Parathyroid adenoma (tissue), 2 donors: ENCODE data around the gene GREM1.

Source experiments
- H2AFZ ChIP-seq: fragments of 300-600 bp; sonication (generic); one replicate; pipeline ENCODE4 v1.7.0; 2017; ENCODE audit warnings: antibody characterized with exemption, mild to moderate bottlenecking
- H3K27ac ChIP-seq: fragments of 300-600 bp; sonication (generic); one replicate; pipeline ENCODE4 v1.7.0; 2017
- H3K27me3 ChIP-seq: fragments of 300-600 bp; sonication (generic); one replicate; pipeline ENCODE4 v1.7.0; 2017; ENCODE audit warnings: low read length; ENCODE audit not compliant: control insufficient read depth, insufficient read depth
- H3K36me3 ChIP-seq: fragments of 300-600 bp; sonication (generic); one replicate; pipeline ENCODE4 v1.7.0; 2017; ENCODE audit warnings: low read length; ENCODE audit not compliant: control insufficient read depth, insufficient read depth
- H3K4me1 ChIP-seq: fragments of 300-600 bp; sonication (generic); one replicate; pipeline ENCODE4 v1.7.0; 2017; ENCODE audit warnings: control low read depth
- H3K4me2 ChIP-seq: fragments of 300-600 bp; sonication (generic); one replicate; pipeline ENCODE4 v1.7.0; 2017; ENCODE audit warnings: low read length
- H3K4me3 ChIP-seq: fragments of 300-600 bp; sonication (generic); one replicate; pipeline ENCODE4 v1.7.0; 2017; ENCODE audit warnings: low read depth, low read length
- H3K79me2 ChIP-seq: fragments of 300-600 bp; sonication (generic); one replicate; pipeline ENCODE4 v1.7.0; 2017; ENCODE audit warnings: control low read depth
- H3K9ac ChIP-seq: fragments of 300-600 bp; sonication (generic); one replicate; pipeline ENCODE4 v1.7.0; 2017; ENCODE audit warnings: mild to moderate bottlenecking
- H3K9me3 ChIP-seq: fragments of 300-600 bp; sonication (generic); one replicate; pipeline ENCODE4 v1.7.0; 2017; ENCODE audit warnings: low read length; ENCODE audit not compliant: control insufficient read depth
- TF ChIP-seq, protein P1 (sequence below): fragments of 300-600 bp; sonication (generic); IDR thresholded peaks from one replicate; pipeline ENCODE4 v1.7.0; 2017; ENCODE audit warnings: antibody characterized with exemption, mild to moderate bottlenecking
- donor health status: primary hyperparathyroidism.

The GREM1 gene

DNA sequence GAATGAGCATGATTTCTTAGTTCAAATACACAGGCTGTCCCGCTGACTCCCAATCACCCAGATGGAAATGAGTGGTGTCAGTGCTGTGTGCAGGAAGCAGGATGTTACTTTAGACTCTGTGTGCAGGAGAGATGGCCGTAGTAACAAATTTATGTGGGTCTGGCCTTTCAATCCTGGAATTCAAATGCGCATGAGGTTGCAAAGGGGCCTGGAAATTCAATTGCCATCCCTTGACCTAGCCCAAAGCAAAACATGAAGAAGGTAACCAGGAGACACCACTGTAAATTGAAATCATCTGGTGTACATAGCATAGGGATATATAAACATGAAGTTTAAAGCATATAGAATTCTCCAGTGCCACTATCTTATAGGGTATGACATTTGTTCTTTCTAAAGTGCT is 33.2 kb downstream of the GREM1 start:
- H3K4me1 ChIP-seq: no peaks in the 10 kb centered on the region
- TF ChIP-seq, protein P1, sequence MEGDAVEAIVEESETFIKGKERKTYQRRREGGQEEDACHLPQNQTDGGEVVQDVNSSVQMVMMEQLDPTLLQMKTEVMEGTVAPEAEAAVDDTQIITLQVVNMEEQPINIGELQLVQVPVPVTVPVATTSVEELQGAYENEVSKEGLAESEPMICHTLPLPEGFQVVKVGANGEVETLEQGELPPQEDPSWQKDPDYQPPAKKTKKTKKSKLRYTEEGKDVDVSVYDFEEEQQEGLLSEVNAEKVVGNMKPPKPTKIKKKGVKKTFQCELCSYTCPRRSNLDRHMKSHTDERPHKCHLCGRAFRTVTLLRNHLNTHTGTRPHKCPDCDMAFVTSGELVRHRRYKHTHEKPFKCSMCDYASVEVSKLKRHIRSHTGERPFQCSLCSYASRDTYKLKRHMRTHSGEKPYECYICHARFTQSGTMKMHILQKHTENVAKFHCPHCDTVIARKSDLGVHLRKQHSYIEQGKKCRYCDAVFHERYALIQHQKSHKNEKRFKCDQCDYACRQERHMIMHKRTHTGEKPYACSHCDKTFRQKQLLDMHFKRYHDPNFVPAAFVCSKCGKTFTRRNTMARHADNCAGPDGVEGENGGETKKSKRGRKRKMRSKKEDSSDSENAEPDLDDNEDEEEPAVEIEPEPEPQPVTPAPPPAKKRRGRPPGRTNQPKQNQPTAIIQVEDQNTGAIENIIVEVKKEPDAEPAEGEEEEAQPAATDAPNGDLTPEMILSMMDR: no peak

DNA sequence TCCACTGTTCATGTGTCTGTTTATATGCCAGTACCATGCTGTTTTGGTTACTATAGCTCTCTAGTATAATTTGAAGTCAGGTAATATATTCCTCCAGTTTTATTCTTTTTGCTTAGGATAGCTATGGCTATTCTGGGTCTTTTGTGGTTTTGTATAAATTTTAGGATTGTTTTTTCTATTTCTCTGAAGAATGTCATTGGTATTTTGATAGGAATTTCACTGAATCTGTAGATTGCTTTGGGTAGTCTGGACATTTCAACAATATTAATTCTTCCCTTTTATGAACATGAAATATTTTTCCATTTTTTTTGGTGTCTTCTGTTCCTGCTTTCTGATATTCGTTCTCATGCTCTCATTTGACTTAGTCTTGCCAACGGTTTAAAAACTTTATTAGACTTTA is 39.6 kb downstream of the GREM1 start:
- Histone ChIP-seq H3K36me3 (no peaks in the 10 kb centered on the region), H3K4me2 (no peak overlapping the region), H2AFZ (no peak overlapping the region), H3K9ac (no peak overlapping the region), H3K27me3 (no peaks in the 10 kb centered on the region), H3K4me3 (no peak overlapping the region), H3K4me1 (no peaks in the 10 kb centered on the region), H3K9me3 (no peaks in the 10 kb centered on the region), H3K79me2 (no peaks in the 10 kb centered on the region), H3K27ac (no peak overlapping the region)
- TF ChIP-seq, protein P1: no peak

More for the DNA sequence above, 33.2 kb downstream of the GREM1 start:
- Histone ChIP-seq H3K27ac (no peak overlapping the region), H3K4me3 (no peak overlapping the region), H3K9ac (no peak overlapping the region), H3K79me2 (no peaks in the 10 kb centered on the region), H3K9me3 (no peaks in the 10 kb centered on the region), H3K4me2 (no peak overlapping the region), H2AFZ (no peak overlapping the region), H3K27me3 (no peaks in the 10 kb centered on the region), H3K36me3 (no peaks in the 10 kb centered on the region)

DNA sequence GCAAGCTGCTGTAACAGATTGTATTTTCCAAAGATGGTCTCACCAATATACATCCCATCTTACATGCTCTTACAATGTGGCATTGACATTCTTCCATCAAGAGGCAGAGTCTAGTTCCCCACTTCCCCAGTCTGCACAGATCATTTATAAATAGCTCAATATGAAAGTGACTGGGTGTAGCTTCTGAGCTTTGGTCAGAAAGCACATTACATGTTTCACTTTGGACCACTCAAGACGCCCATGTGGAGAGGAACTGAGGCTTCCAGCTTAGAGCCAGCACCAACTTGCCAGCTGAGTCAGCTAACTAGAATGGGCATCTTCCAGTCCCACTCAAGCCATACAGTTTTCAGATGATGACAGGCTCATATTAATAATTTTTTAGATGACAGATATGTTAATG is 45.5 kb downstream of the GREM1 start:
- H3K4me3 ChIP-seq: no peak overlapping the region

DNA sequence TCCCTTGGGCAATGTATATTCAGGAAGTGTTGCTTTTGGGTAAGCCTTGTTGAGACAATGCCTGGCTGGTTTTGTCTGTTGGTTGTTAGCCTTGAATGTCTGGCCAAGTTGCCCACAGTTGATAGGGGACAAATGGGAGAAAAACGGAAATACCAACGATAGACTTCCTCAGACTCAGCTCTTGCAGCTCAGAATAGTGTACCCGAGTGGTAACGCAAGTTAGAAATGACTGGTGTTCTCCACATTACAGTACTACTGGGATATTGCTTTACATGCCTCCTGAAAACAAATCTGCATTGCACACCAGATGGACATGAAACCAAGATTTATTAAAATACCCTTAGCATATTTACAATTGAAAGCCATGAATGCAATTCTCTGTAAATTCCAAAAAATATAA is 47.4 kb downstream of the GREM1 start:
- no peak overlapping the region for H3K9ac ChIP-seq

More for the DNA sequence above, 45.5 kb downstream of the GREM1 start:
- Histone ChIP-seq H2AFZ (no peak overlapping the region), H3K9ac (no peak overlapping the region), H3K27me3 (no peaks in the 10 kb centered on the region), H3K4me1 (no peaks in the 10 kb centered on the region), H3K79me2 (no peaks in the 10 kb centered on the region), H3K27ac (no peak overlapping the region), H3K9me3 (no peaks in the 10 kb centered on the region), H3K4me2 (no peak overlapping the region), H3K36me3 (no peaks in the 10 kb centered on the region)
- TF ChIP-seq, protein P1: no peak

DNA sequence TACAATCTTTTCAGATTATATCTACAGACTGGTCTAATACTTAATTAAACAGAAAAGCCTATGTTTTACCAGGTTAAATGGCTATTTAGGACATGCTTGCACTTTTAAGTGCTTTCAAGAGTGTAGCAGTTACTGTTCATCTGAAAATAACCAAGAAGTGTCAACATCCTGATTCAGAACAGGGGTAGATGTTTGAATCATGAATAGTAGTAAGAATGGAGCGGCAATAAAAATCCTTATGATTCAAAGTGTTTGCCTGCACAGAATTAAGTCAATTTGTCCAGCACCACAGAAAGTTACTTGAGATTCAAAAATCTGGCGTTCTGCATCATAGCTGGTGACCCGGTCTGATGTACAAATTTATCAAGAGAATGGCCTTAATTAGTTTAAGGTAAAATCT is 48.3 kb downstream of the GREM1 start:
- Histone ChIP-seq H3K4me3 (no peak overlapping the region), H3K36me3 (no peaks in the 10 kb centered on the region)
- TF ChIP-seq, protein P1: no peak

More for the DNA sequence above, 47.4 kb downstream of the GREM1 start:
- Histone ChIP-seq H3K4me1 (no peaks in the 10 kb centered on the region), H3K27me3 (no peaks in the 10 kb centered on the region), H3K9me3 (no peaks in the 10 kb centered on the region), H2AFZ (no peak overlapping the region), H3K79me2 (no peaks in the 10 kb centered on the region), H3K4me2 (no peak overlapping the region), H3K4me3 (no peak overlapping the region), H3K27ac (no peak overlapping the region), H3K36me3 (no peaks in the 10 kb centered on the region)
- TF ChIP-seq, protein P1: no peak

More for the DNA sequence above, 48.3 kb downstream of the GREM1 start:
- Histone ChIP-seq H3K4me1 (no peaks in the 10 kb centered on the region), H2AFZ (no peak overlapping the region), H3K27me3 (no peaks in the 10 kb centered on the region), H3K9ac (no peak overlapping the region), H3K79me2 (no peaks in the 10 kb centered on the region), H3K27ac (no peak overlapping the region), H3K9me3 (no peaks in the 10 kb centered on the region), H3K4me2 (no peak overlapping the region)
